Measurements from ENCODE around the gene CIZ1. TPM values are rescaled to one million over a fixed set of nuclear protein-coding genes. Genes with fewer than 3 reads are reported as not detected.

CIZ1 gene
- total RNA-seq, 1 donor from 2014 or later = 33.4 TPM

GRCh38 chr9:128142061-128142460, 49.3 kb downstream of the CIZ1 start:
- Mint-ChIP-seq H3K4me3 (no peak overlapping the region), H3K9me3 (no peaks in the 10 kb centered on the region), H3K27ac (peak overlapping the region; percentile 82), H3K36me3 (no peaks in the 10 kb centered on the region), H3K27me3 (ENCODE audit: insufficient read depth, low read depth) (peaks cover 15% of the 10 kb centered on the region), H3K4me1 (peaks cover 30% of the 10 kb centered on the region)
- Histone ChIP-seq H3K36me3 (no peaks in the 10 kb centered on the region), H4K20me1 (ENCODE audit: low read depth) (no peaks in the 10 kb centered on the region), H3K4me1 (peaks cover 3% of the 10 kb centered on the region), H3K79me2 (ENCODE audit: low read depth) (no peaks in the 10 kb centered on the region), H3K27me3 (no peaks in the 10 kb centered on the region), H3K4me3 (no peak overlapping the region), H3F3A (ENCODE audit: low read depth) (no peaks in the 10 kb centered on the region), H3K27ac (no peak overlapping the region), H3K4me2 (no peak overlapping the region), H2AFZ (replicated peaks) (no peak overlapping the region), H3K9ac (no peak overlapping the region), H3K9me3 (ENCODE audit: low read depth) (no peaks in the 10 kb centered on the region)
- DNase-seq (ENCODE audit: low spot score) = no peak
- TF ChIP-seq EZH2 (IDR thresholded peaks at IDR 0.05) (no peak), EZH2phosphoT487 (IDR thresholded peaks at IDR 0.05) (no peak)
- TF ChIP-seq, protein P1, sequence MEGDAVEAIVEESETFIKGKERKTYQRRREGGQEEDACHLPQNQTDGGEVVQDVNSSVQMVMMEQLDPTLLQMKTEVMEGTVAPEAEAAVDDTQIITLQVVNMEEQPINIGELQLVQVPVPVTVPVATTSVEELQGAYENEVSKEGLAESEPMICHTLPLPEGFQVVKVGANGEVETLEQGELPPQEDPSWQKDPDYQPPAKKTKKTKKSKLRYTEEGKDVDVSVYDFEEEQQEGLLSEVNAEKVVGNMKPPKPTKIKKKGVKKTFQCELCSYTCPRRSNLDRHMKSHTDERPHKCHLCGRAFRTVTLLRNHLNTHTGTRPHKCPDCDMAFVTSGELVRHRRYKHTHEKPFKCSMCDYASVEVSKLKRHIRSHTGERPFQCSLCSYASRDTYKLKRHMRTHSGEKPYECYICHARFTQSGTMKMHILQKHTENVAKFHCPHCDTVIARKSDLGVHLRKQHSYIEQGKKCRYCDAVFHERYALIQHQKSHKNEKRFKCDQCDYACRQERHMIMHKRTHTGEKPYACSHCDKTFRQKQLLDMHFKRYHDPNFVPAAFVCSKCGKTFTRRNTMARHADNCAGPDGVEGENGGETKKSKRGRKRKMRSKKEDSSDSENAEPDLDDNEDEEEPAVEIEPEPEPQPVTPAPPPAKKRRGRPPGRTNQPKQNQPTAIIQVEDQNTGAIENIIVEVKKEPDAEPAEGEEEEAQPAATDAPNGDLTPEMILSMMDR (IDR thresholded peaks at IDR 0.05) = no peak

- no peak for TF ChIP-seq EZH2phosphoT487 (IDR thresholded peaks at IDR 0.05)
- no peak for TF ChIP-seq EZH2 (IDR thresholded peaks at IDR 0.05)
- TF ChIP-seq, protein P1 (IDR thresholded peaks at IDR 0.05) = no peak
- Mint-ChIP-seq H3K27ac (peak overlapping the region; percentile 61), H3K9me3 (no peaks in the 10 kb centered on the region), H3K36me3 (no peaks in the 10 kb centered on the region), H3K4me1 (peaks cover 31% of the 10 kb centered on the region), H3K27me3 (ENCODE audit: insufficient read depth, low read depth) (peaks cover 18% of the 10 kb centered on the region), H3K4me3 (no peak overlapping the region)
- H3K79me2 ChIP-seq (ENCODE audit: low read depth) = no peaks in the 10 kb centered on the region
- no peaks in the 10 kb centered on the region for H3K36me3 ChIP-seq
- H3K9ac ChIP-seq = no peak overlapping the region
- no peak overlapping the region for H3K27ac ChIP-seq
- H3K4me3 ChIP-seq = no peak overlapping the region
- no peak overlapping the region for H3K4me2 ChIP-seq
- no peaks in the 10 kb centered on the region for H3K27me3 ChIP-seq
- no peaks in the 10 kb centered on the region for H3K9me3 ChIP-seq (ENCODE audit: low read depth)
- peaks cover 3% of the 10 kb centered on the region for H3K4me1 ChIP-seq
- no peak for DNase-seq (ENCODE audit: low spot score)
- no peaks in the 10 kb centered on the region for H3F3A ChIP-seq (ENCODE audit: low read depth)
- no peak overlapping the region for H2AFZ ChIP-seq (replicated peaks)
- H4K20me1 ChIP-seq (ENCODE audit: low read depth) = no peaks in the 10 kb centered on the region
These were observed 49.8 kb downstream of the CIZ1 start for GRCh38 chr9:128141604-128142003.

DNA sequence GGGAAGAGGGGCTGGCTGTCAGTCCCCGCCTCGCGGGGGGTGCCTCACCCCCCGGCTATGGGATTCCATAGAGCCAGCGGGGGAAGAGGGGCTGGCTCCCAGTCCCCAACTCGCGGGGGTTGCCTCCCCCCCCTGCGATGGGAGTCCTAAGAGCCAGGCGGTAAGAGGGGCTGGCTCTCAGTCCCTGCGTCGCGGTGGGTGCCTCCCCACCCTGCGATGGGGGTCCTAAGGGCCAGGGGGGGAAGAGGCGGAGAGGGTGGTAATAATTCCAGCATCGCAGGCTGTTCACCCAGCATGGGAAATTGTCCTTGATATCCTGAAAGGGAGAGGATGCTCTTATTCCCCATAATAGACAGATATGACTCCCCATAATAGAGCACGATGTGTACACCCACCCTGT, 51.8 kb downstream of the CIZ1 start:
- Mint-ChIP-seq H3K9me3 (no peaks in the 10 kb centered on the region), H3K27ac (peak overlapping the region; percentile 39), H3K27me3 (ENCODE audit: insufficient read depth, low read depth) (peaks cover 18% of the 10 kb centered on the region), H3K36me3 (no peaks in the 10 kb centered on the region), H3K4me3 (no peak overlapping the region), H3K4me1 (peaks cover 30% of the 10 kb centered on the region)
- peaks cover 3% of the 10 kb centered on the region for H3K4me1 ChIP-seq
- DNase-seq (ENCODE audit: low spot score) = no peak
- H2AFZ ChIP-seq (replicated peaks) = no peak overlapping the region
- no peaks in the 10 kb centered on the region for H3K79me2 ChIP-seq (ENCODE audit: low read depth)
- H4K20me1 ChIP-seq (ENCODE audit: low read depth) = no peaks in the 10 kb centered on the region
- H3K9ac ChIP-seq = no peak overlapping the region
- H3F3A ChIP-seq (ENCODE audit: low read depth) = no peaks in the 10 kb centered on the region
- H3K9me3 ChIP-seq (ENCODE audit: low read depth) = no peaks in the 10 kb centered on the region
- H3K27me3 ChIP-seq = no peaks in the 10 kb centered on the region
- H3K36me3 ChIP-seq = no peaks in the 10 kb centered on the region
- no peak overlapping the region for H3K4me3 ChIP-seq
- no peak overlapping the region for H3K4me2 ChIP-seq
- H3K27ac ChIP-seq = no peak overlapping the region
- no peak for TF ChIP-seq EZH2phosphoT487 (IDR thresholded peaks at IDR 0.05)
- TF ChIP-seq EZH2 (IDR thresholded peaks at IDR 0.05) = no peak
- TF ChIP-seq, protein P1 (IDR thresholded peaks at IDR 0.05) = no peak

Data from neural progenitor cell (in vitro differentiated cells).